ENCODE results near the gene PAMR1.

Gene PAMR1

DNA sequence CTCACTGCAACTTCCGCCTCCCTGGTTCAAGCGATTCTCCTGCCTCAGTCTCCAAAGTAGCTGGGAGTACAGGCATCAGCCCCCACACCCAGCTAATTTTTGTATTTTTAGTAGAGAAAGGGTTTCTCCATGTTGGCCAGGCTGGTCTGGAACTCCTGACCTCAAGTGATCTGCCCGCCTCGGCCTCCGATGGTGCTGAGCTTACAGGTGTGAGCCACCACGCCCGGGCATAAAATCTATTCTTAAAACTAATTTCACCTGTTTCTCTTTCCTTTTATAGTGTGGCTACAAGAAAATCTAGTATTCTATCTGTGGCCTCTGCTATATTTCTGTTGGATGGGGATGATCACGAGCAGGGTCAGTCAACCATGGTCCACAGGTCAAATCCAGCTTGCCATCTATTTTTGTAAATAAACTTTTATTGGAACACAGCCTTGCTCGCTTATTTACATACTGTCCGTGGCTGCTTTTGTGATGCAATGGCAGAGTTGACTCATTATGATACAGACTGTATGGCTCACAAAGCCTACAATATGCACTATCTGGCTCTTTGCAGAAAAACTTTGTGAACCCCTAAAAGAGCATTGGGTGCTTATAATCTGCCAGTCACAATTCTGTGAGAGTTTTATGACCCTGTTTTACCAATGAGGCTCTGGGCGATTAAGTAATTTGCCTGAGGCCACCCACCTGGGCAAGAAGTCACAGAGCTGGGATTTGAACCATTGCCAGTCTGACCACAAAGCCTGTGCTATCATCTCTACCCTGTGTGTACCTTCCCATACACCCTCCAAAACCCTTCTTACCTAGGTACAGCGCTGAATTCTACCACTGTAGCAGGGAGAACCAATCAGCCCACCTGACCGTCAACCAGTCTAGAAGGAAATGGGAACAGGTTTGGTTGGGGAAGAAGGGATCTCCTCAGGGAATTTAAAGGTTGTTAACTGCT is 134.4 kb downstream of the PAMR1 start:
- H3K4me3 ChIP-seq (ENCODE audit: insufficient read length, low read depth) = no peak overlapping the region
- H3K9me3 ChIP-seq (ENCODE audit: insufficient read depth, low read length) = no peaks in the 10 kb centered on the region
- DNase-seq (ENCODE audit: low read depth, low spot score) = no peak
- no peak overlapping the region for H3K9ac ChIP-seq (ENCODE audit: insufficient read length, low read depth)
- H3K4me1 ChIP-seq (ENCODE audit: insufficient read depth, insufficient read length) = no peaks in the 10 kb centered on the region
- H3K27me3 ChIP-seq (ENCODE audit: insufficient read depth, insufficient read length) = no peaks in the 10 kb centered on the region
- H3K36me3 ChIP-seq (ENCODE audit: insufficient read depth, insufficient read length, low read length) = no peaks in the 10 kb centered on the region
- TF ChIP-seq ZNF274 (IDR thresholded peaks at IDR 0.05; ENCODE audit: low read depth, low read length) = no peak
- TF ChIP-seq YY1 (IDR thresholded peaks at IDR 0.05; ENCODE audit: insufficient read depth, insufficient read length) = no peak
- TF ChIP-seq SUZ12 (IDR thresholded peaks at IDR 0.05; ENCODE audit: extremely low read depth, insufficient read depth, insufficient read length) = no peak

DNA sequence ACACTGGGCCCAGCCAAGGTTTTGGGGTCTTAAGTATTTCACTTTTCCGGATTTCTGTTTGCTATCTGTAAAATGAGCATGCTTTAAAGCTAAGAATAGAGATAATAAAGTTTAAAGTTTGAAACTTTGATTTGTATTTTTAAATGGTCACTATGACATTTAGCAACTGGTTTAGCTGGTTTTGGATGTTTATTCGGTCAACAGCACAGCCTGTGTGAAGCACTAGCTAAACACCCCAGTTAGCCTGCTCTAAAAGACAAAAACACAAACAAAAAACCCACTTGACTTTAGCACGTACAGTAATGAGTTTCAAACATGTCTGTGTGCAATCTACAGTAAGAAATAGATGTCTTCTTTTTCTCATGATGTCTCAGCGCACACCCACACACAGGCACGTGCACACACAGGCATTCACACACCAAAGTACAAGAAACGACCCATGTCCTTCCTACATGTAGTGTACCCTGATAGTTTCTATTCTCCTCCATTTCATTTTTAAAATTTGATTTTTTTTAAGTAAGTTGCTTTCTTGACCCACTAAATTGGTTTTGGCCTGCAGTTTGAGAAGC is 135.4 kb downstream of the PAMR1 start:
- H3K4me1 ChIP-seq (ENCODE audit: insufficient read depth, insufficient read length) = no peaks in the 10 kb centered on the region
- H3K4me3 ChIP-seq (ENCODE audit: insufficient read length, low read depth) = no peak overlapping the region
- H3K9ac ChIP-seq (ENCODE audit: insufficient read length, low read depth) = no peak overlapping the region
- H3K27me3 ChIP-seq (ENCODE audit: insufficient read depth, insufficient read length) = no peaks in the 10 kb centered on the region
- TF ChIP-seq YY1 (IDR thresholded peaks at IDR 0.05; ENCODE audit: insufficient read depth, insufficient read length) (no peak), SUZ12 (IDR thresholded peaks at IDR 0.05; ENCODE audit: extremely low read depth, insufficient read depth, insufficient read length) (no peak), ZNF274 (IDR thresholded peaks at IDR 0.05; ENCODE audit: low read depth, low read length) (no peak)
- no peaks in the 10 kb centered on the region for H3K9me3 ChIP-seq (ENCODE audit: insufficient read depth, low read length)
- H3K36me3 ChIP-seq (ENCODE audit: insufficient read depth, insufficient read length, low read length) = no peaks in the 10 kb centered on the region
- no peak for DNase-seq (ENCODE audit: low read depth, low spot score)

DNA sequence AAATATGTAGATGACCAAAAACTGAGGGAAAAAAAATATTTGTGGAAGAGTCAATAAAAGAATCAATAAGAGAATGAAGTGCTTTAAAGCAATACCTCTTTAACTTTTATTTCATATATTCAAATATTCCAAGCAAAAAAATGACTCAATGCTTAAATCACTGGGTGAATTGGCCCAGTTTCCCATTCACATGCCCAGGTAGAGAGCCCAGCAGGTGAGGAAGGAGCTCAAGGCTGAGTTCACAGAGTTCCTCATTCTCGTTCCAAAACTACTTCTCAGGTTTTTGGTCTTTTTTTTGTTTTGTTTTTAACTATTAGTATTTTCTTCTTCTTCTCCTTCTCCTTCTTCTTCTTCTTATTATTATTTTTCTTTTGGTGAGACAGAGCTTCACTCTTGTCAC is 136.3 kb downstream of the PAMR1 start:
- no peak for DNase-seq (ENCODE audit: low read depth, low spot score)
- H3K27me3 ChIP-seq (ENCODE audit: insufficient read depth, insufficient read length) = no peaks in the 10 kb centered on the region
- H3K36me3 ChIP-seq (ENCODE audit: insufficient read depth, insufficient read length, low read length) = no peaks in the 10 kb centered on the region
- H3K4me3 ChIP-seq (ENCODE audit: insufficient read length, low read depth) = no peak overlapping the region
- no peak overlapping the region for H3K9ac ChIP-seq (ENCODE audit: insufficient read length, low read depth)
- no peaks in the 10 kb centered on the region for H3K9me3 ChIP-seq (ENCODE audit: insufficient read depth, low read length)
- TF ChIP-seq SUZ12 (IDR thresholded peaks at IDR 0.05; ENCODE audit: extremely low read depth, insufficient read depth, insufficient read length) (no peak), YY1 (IDR thresholded peaks at IDR 0.05; ENCODE audit: insufficient read depth, insufficient read length) (no peak), ZNF274 (IDR thresholded peaks at IDR 0.05; ENCODE audit: low read depth, low read length) (no peak)
- no peaks in the 10 kb centered on the region for H3K4me1 ChIP-seq (ENCODE audit: insufficient read depth, insufficient read length)

DNA sequence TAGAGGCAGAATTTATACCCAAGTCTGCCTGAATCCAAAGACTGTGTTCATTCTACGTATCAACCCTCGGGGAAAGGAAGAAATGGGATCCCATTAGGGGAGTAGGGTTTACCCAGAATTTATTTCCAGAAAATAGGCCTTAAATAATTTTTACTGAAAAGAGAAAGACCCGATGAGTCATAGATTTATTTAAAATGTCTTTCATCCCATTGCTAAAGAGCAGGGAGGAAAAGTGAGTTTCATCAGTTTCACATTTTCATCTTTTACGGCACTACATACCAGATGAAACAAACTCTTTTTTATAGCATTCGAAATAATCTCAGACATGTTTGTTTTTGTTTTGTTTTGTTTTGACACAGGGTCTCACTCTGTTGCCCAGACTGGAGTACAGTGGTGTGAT is 137.4 kb downstream of the PAMR1 start:
- no peak for DNase-seq (ENCODE audit: low read depth, low spot score)
- TF ChIP-seq SUZ12 (IDR thresholded peaks at IDR 0.05; ENCODE audit: extremely low read depth, insufficient read depth, insufficient read length) = no peak
- no peak for TF ChIP-seq YY1 (IDR thresholded peaks at IDR 0.05; ENCODE audit: insufficient read depth, insufficient read length)
- TF ChIP-seq ZNF274 (IDR thresholded peaks at IDR 0.05; ENCODE audit: low read depth, low read length) = no peak
- Histone ChIP-seq H3K9ac (ENCODE audit: insufficient read length, low read depth) (no peak overlapping the region), H3K4me1 (ENCODE audit: insufficient read depth, insufficient read length) (no peaks in the 10 kb centered on the region), H3K27me3 (ENCODE audit: insufficient read depth, insufficient read length) (no peaks in the 10 kb centered on the region), H3K9me3 (ENCODE audit: insufficient read depth, low read length) (no peaks in the 10 kb centered on the region), H3K4me3 (ENCODE audit: insufficient read length, low read depth) (no peak overlapping the region), H3K36me3 (ENCODE audit: insufficient read depth, insufficient read length, low read length) (no peaks in the 10 kb centered on the region)

DNA sequence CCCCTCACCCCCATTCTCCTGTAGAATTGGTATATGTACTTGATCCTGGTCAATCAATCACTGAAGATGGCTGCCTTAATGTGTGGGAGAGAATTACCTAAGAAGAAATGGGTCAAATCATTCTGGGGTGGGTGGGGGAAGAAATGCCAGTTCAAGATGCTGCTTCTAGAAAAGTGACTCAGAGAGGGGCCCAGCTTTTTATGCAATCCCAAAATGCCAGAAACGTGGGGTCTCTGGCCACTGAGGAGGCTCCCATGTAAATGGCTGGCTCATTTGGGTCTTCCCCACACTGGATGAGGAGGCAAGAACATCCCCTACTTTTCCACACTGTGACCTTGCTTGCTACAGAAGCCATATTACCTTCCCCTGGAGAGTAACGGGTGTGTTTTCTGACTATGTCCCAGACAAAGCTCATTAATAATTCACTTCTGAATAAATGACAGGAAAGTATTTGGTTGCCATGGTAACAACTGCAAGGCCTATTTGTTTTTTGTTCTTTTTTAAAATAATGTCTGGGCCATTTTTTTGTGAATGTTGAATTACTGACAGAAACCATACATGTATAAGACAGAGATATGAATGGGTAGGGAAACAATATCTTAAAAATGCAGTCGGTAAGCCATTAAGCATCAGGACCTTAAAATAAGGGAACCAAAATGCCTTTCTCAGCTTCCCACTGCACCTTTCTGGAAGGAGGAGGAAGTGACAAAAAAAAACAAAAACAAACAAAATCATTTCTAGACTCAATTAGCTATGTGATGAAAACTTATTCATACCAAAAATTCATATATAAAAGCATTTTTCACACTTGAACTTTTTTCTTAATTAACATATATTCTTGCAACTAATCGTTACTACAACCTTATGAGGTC is 138.1 kb downstream of the PAMR1 start:
- no peaks in the 10 kb centered on the region for H3K9me3 ChIP-seq (ENCODE audit: insufficient read depth, low read length)
- no peak overlapping the region for H3K4me3 ChIP-seq (ENCODE audit: insufficient read length, low read depth)
- H3K27me3 ChIP-seq (ENCODE audit: insufficient read depth, insufficient read length) = no peaks in the 10 kb centered on the region
- no peaks in the 10 kb centered on the region for H3K4me1 ChIP-seq (ENCODE audit: insufficient read depth, insufficient read length)
- no peak for TF ChIP-seq SUZ12 (IDR thresholded peaks at IDR 0.05; ENCODE audit: extremely low read depth, insufficient read depth, insufficient read length)
- no peak for DNase-seq (ENCODE audit: low read depth, low spot score)
- no peaks in the 10 kb centered on the region for H3K36me3 ChIP-seq (ENCODE audit: insufficient read depth, insufficient read length, low read length)
- H3K9ac ChIP-seq (ENCODE audit: insufficient read length, low read depth) = no peak overlapping the region

DNA sequence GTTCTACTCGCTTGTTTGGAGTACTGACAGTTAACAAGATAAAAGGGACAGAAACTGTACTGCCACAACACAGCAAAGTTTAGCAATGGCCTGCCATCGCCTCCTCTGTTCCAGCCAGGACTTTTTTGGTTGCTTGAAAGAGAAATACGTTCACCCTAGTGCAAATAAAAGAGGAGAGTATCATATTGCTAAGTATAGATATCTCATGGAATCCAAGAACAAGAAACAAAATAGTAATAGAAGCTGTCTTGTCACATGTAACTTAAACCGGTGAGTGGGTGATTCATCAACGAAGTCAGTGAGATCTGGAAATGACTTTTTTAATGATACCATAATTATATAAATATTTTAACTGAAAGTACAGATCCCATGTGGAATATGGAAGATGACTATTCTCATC is 141.5 kb downstream of the PAMR1 start:
- Histone ChIP-seq H3K27me3 (ENCODE audit: insufficient read depth, insufficient read length) (no peaks in the 10 kb centered on the region), H3K9me3 (ENCODE audit: insufficient read depth, low read length) (no peaks in the 10 kb centered on the region), H3K9ac (ENCODE audit: insufficient read length, low read depth) (no peak overlapping the region), H3K36me3 (ENCODE audit: insufficient read depth, insufficient read length, low read length) (no peaks in the 10 kb centered on the region), H3K4me3 (ENCODE audit: insufficient read length, low read depth) (no peak overlapping the region), H3K4me1 (ENCODE audit: insufficient read depth, insufficient read length) (no peaks in the 10 kb centered on the region)
- no peak for TF ChIP-seq ZNF274 (IDR thresholded peaks at IDR 0.05; ENCODE audit: low read depth, low read length)
- TF ChIP-seq YY1 (IDR thresholded peaks at IDR 0.05; ENCODE audit: insufficient read depth, insufficient read length) = no peak
- no peak for TF ChIP-seq SUZ12 (IDR thresholded peaks at IDR 0.05; ENCODE audit: extremely low read depth, insufficient read depth, insufficient read length)
- DNase-seq (ENCODE audit: low read depth, low spot score) = no peak

Data from NT2/D1 (cell line).